ENCODE measurements around the gene PTPRN2. TPM values are rescaled to one million over a fixed set of nuclear protein-coding genes. Genes with fewer than 3 reads are reported as not detected.

The PTPRN2 gene
- total and polyA plus RNA-seq, 2 of the 8 experiments (the other 6 are each of a cell fraction or from before 2014, with no cell fraction given), result 2.6 to 4.5 TPM

GRCh38 chr7:158245724-158246041 is 341.9 kb downstream of the PTPRN2 start:
- no peak for DNase-seq (ENCODE audit: low read depth in 1 of 2, low spot score in 2 of 2)
- 88% methylated on average over 11 of the region's 12 CpGs; no CpG with 5 or more reads in 1 of the 2 experiments for WGBS, 2 experiments (ENCODE audit: extremely low coverage in 1 of 2, insufficient coverage in 1 of 2, insufficient read length in 1 of 2, insufficient replicate concordance in 2 of 2, low coverage in 1 of 2, low lambda C conversion rate in 2 of 2, missing lambda C conversion rate in 1 of 2)
- TF ChIP-seq JUND (IDR thresholded peaks at IDR 0.05; ENCODE audit: low read length) (no peak), POLR2A (IDR thresholded peaks at IDR 0.05; ENCODE audit: control extremely low read depth in 1 of 2, low read depth in 2 of 2, low read length in 2 of 2) (no peak), CHD2 (IDR thresholded peaks at IDR 0.05; ENCODE audit: low read length) (no peak), RNF2 (IDR thresholded peaks at IDR 0.05; ENCODE audit: borderline replicate concordance, low read depth, low read length, missing control alignments, poor library complexity, severe bottlenecking) (no peak), CREB1 (IDR thresholded peaks at IDR 0.05) (no peak), SRF (IDR thresholded peaks at IDR 0.05; ENCODE audit: low read depth, low read length) (no peak), FOSL1 (IDR thresholded peaks at IDR 0.05; ENCODE audit: insufficient read depth, low read depth, low read length) (no peak), HDAC6 (IDR thresholded peaks at IDR 0.05; ENCODE audit: low read depth, low read length) (no peak), CTCF (IDR thresholded peaks at IDR 0.05; ENCODE audit: control extremely low read depth in 1 of 3, insufficient read depth in 1 of 3, low read depth in 1 of 3, low read length in 3 of 3) (no peak), USF2 (IDR thresholded peaks at IDR 0.05; ENCODE audit: low read length) (no peak), CHD1 (IDR thresholded peaks at IDR 0.05; ENCODE audit: low read depth, low read length) (no peak), MAFK (IDR thresholded peaks at IDR 0.05; ENCODE audit: low read depth, low read length) (no peak)

More at GRCh38 chr7:158245724-158246041, 341.9 kb downstream of the PTPRN2 start:
- no peaks in the 10 kb centered on the region for H3K27me3 ChIP-seq (replicated peaks in 1 of 4; ENCODE audit: control insufficient read depth in 3 of 4, extremely low read depth in 1 of 4, insufficient read depth in 3 of 4, low read length in 3 of 4)
- H4K5ac ChIP-seq (ENCODE audit: insufficient read length, low read depth, low read length), result no peak overlapping the region
- peaks cover 10% of the 10 kb centered on the region for H3K23me2 ChIP-seq (ENCODE audit: low read depth, low read length)
- no peaks in the 10 kb centered on the region; a peak in 1 of 8 replicates for H3K36me3 ChIP-seq (ENCODE audit: control insufficient read depth in 2 of 4, insufficient read depth in 4 of 4, low read length in 3 of 4)
- H3K9ac ChIP-seq (replicated peaks in 1 of 4; ENCODE audit: extremely low read depth in 1 of 4, low read depth in 3 of 4, low read length in 3 of 4), result no peak overlapping the region
- peaks cover 23 to 61% of the 10 kb centered on the region in 2 experiments for H3K9me3 ChIP-seq (ENCODE audit: insufficient read depth in 2 of 2, low read depth in 1 of 2, low read length in 1 of 2)
- H4K20me1 ChIP-seq (replicated peaks in 1 of 2; ENCODE audit: control insufficient read depth in 1 of 2, insufficient read depth in 2 of 2, low read length in 2 of 2), result peaks cover 0 to 8% of the 10 kb centered on the region in 2 experiments
- no peak overlapping the region for H3K14ac ChIP-seq (ENCODE audit: insufficient read length)
- FAIRE-seq, result no peak
- no peaks in the 10 kb centered on the region; a peak in 1 of 7 replicates for H3K4me1 ChIP-seq (replicated peaks in 1 of 4; ENCODE audit: control insufficient read depth in 3 of 4, insufficient read depth in 4 of 4, low read length in 3 of 4)
- no peak overlapping the region for H2BK12ac ChIP-seq (ENCODE audit: low read depth, low read length)
- no peak overlapping the region for H3K4ac ChIP-seq (replicated peaks; ENCODE audit: insufficient read length, low read depth, low read length)
- no peak overlapping the region for H2BK20ac ChIP-seq (ENCODE audit: low read length)
- no peak overlapping the region for H2BK120ac ChIP-seq (replicated peaks; ENCODE audit: low read depth, low read length)
- peaks cover 2% of the 10 kb centered on the region; the same call in 1 of the 2 replicates for H3K79me1 ChIP-seq (ENCODE audit: low read depth, low read length)
- no peak overlapping the region for H3K56ac ChIP-seq (replicated peaks; ENCODE audit: insufficient read length, low read depth, low read length)
- H3K18ac ChIP-seq (ENCODE audit: extremely low read depth, low read length), result no peak overlapping the region
- POLR2A ChIA-PET (ENCODE audit: partially characterized antibody), result no interaction called here
- H2AK5ac ChIP-seq (ENCODE audit: low read depth, low read length), result no peak overlapping the region
- H3K23ac ChIP-seq (ENCODE audit: insufficient read length), result no peak overlapping the region
- no peak overlapping the region for H2BK15ac ChIP-seq (ENCODE audit: low read length)
- CTCF ChIA-PET (ENCODE audit: partially characterized antibody), result interaction anchor here (1.2 kb wide), 1 partner anchor 10 kb away, joined by 5 read pairs; no protein-coding TSS in a partner anchor
- H2BK5ac ChIP-seq (ENCODE audit: low read depth, low read length), result no peak overlapping the region; the same call in 1 of the 2 replicates
- no peak overlapping the region for H4K91ac ChIP-seq (replicated peaks; ENCODE audit: insufficient read length, low read length)
- no peak overlapping the region for H3K27ac ChIP-seq (ENCODE audit: low read depth, low read length)
- H4K8ac ChIP-seq (ENCODE audit: extremely low read depth, insufficient read depth, low read length), result peak overlapping the region; percentile 32
- H2AFZ ChIP-seq (ENCODE audit: low read length), result no peak overlapping the region
- H3K4me3 ChIP-seq (ENCODE audit: extremely low read depth in 1 of 4, insufficient read depth in 2 of 4, low read depth in 3 of 4, low read length in 4 of 4), result no peak overlapping the region
- no peaks in the 10 kb centered on the region for H3K79me2 ChIP-seq (ENCODE audit: control insufficient read depth in 1 of 2, insufficient read depth in 2 of 2, low read length in 2 of 2)
- H3K4me2 ChIP-seq (ENCODE audit: insufficient read depth in 1 of 2, low read depth in 2 of 2, low read length in 2 of 2), result no peak overlapping the region

All from H1 (cell line).